Nephron progenitor cell (in vitro differentiated cells): ENCODE measurements around the gene AZI2.

Source experiments
- DNase-seq: peaks from one replicate; pipeline ENCODE4 v3.0.0; 2021
- H3K27ac Mint-ChIP-seq: 2 replicates; pipeline ENCODE4 v1.8.0; 2021; ENCODE audit warnings: mild to moderate bottlenecking, moderate library complexity, mixed read lengths
- H3K27me3 Mint-ChIP-seq: 2 replicates; pipeline ENCODE4 v1.8.0; 2021; ENCODE audit warnings: mild to moderate bottlenecking, low read depth, mixed read lengths; ENCODE audit not compliant: poor library complexity
- H3K36me3 Mint-ChIP-seq: 2 replicates; pipeline ENCODE4 v1.8.0; 2021; ENCODE audit warnings: low read depth, mixed read lengths
- H3K4me1 Mint-ChIP-seq: 2 replicates; pipeline ENCODE4 v1.8.0; 2021; ENCODE audit warnings: mixed read lengths
- H3K4me3 Mint-ChIP-seq: 2 replicates; pipeline ENCODE4 v1.8.0; 2021; ENCODE audit warnings: mild to moderate bottlenecking, moderate library complexity, mixed read lengths
- H3K9me3 Mint-ChIP-seq: 2 replicates; pipeline ENCODE4 v1.8.0; 2021; ENCODE audit warnings: mild to moderate bottlenecking, moderate library complexity, mixed read lengths
- CTCF ChIP-seq: fragments of 200-600 bp; sonication (generic); IDR thresholded peaks from 2 replicates; pipeline ENCODE4 v1.5.0; 2021; ENCODE audit warnings: antibody characterized with exemption

Gene AZI2

GRCh38 chr3:28317438-28318022 lies 31.1 kb downstream of the AZI2 start:
- H3K4me3 Mint-ChIP-seq, result no peak overlapping the region
- H3K4me1 Mint-ChIP-seq, result no peaks in the 10 kb centered on the region
- peak; percentile 61 for TF ChIP-seq CTCF
- H3K27ac Mint-ChIP-seq, result no peak overlapping the region
- peak; percentile 20 for DNase-seq
- peaks cover 8% of the 10 kb centered on the region for H3K36me3 Mint-ChIP-seq
- no peaks in the 10 kb centered on the region for H3K9me3 Mint-ChIP-seq
- H3K27me3 Mint-ChIP-seq, result no peaks in the 10 kb centered on the region

- no peaks in the 10 kb centered on the region for H3K27me3 Mint-ChIP-seq
- TF ChIP-seq CTCF, result no peak
- no peaks in the 10 kb centered on the region for H3K4me1 Mint-ChIP-seq
- H3K27ac Mint-ChIP-seq, result no peak overlapping the region
- DNase-seq, result no peak
- H3K4me3 Mint-ChIP-seq, result no peak overlapping the region
- no peaks in the 10 kb centered on the region for H3K9me3 Mint-ChIP-seq
- peaks cover 8% of the 10 kb centered on the region for H3K36me3 Mint-ChIP-seq
These were observed 32.4 kb downstream of the AZI2 start for GRCh38 chr3:28316226-28316625.

GRCh38 chr3:28315711-28316110 lies 32.9 kb downstream of the AZI2 start:
- Mint-ChIP-seq H3K4me3 (no peak overlapping the region), H3K4me1 (no peaks in the 10 kb centered on the region), H3K27ac (no peak overlapping the region), H3K27me3 (no peaks in the 10 kb centered on the region), H3K36me3 (peaks cover 8% of the 10 kb centered on the region), H3K9me3 (no peaks in the 10 kb centered on the region)
- no peak for TF ChIP-seq CTCF
- DNase-seq, result no peak

- Mint-ChIP-seq H3K27me3 (no peaks in the 10 kb centered on the region), H3K9me3 (no peaks in the 10 kb centered on the region), H3K4me1 (no peaks in the 10 kb centered on the region), H3K4me3 (no peak overlapping the region), H3K27ac (no peak overlapping the region), H3K36me3 (peaks cover 20% of the 10 kb centered on the region)
- no peak for TF ChIP-seq CTCF
- DNase-seq, result no peak
These were observed 40.4 kb downstream of the AZI2 start for GRCh38 chr3:28308196-28308595.

- no peak for DNase-seq
- Mint-ChIP-seq H3K36me3 (peaks cover 22% of the 10 kb centered on the region), H3K27ac (no peak overlapping the region), H3K4me1 (no peaks in the 10 kb centered on the region), H3K27me3 (no peaks in the 10 kb centered on the region), H3K4me3 (no peak overlapping the region), H3K9me3 (no peaks in the 10 kb centered on the region)
- no peak for TF ChIP-seq CTCF
These were observed 46.9 kb downstream of the AZI2 start for GRCh38 chr3:28301688-28302087.

- H3K27me3 Mint-ChIP-seq, result no peaks in the 10 kb centered on the region
- no peak for TF ChIP-seq CTCF
- peaks cover 16% of the 10 kb centered on the region for H3K36me3 Mint-ChIP-seq
- no peak overlapping the region for H3K4me3 Mint-ChIP-seq
- no peaks in the 10 kb centered on the region for H3K4me1 Mint-ChIP-seq
- no peaks in the 10 kb centered on the region for H3K9me3 Mint-ChIP-seq
- peak overlapping the region; percentile 20 for H3K27ac Mint-ChIP-seq
- no peak for DNase-seq
These were observed 48.2 kb downstream of the AZI2 start for GRCh38 chr3:28300345-28300962.
